Upper lobe of right lung (tissue), 1 donor: Measurements from ENCODE around the gene EDEM2. TPM values are rescaled to one million over a fixed set of nuclear protein-coding genes. Genes with fewer than 3 reads are reported as not detected.
"Not testable (repeated sequence)": the region's sequence is repeated elsewhere in the genome, so short reads cannot be mapped to it uniquely, and the experiment has no call there.

Source experiments
- ATAC-seq: fragments of 200-7000 bp; cut with Tn5 transposase; one replicate; pipeline ENCODE4 v1.9.1; 2020; ENCODE audit warnings: mild to moderate bottlenecking, moderate library complexity
- DNase-seq: peaks from one replicate; pipeline ENCODE4 v3.0.0-alpha.2; 2020
- H3K27ac ChIP-seq: fragments of 200-600 bp; one replicate; pipeline ENCODE4 v1.8.0; 2022
- H3K27me3 ChIP-seq: fragments of 200-600 bp; one replicate; pipeline ENCODE4 v1.8.0; 2022; ENCODE audit warnings: mild to moderate bottlenecking
- H3K36me3 ChIP-seq: fragments of 200-600 bp; one replicate; pipeline ENCODE4 v1.8.0; 2022
- H3K4me1 ChIP-seq: fragments of 200-600 bp; one replicate; pipeline ENCODE4 v1.8.0; 2022
- H3K4me3 ChIP-seq: fragments of 200-600 bp; one replicate; pipeline ENCODE4 v1.8.0; 2022; ENCODE audit warnings: mild to moderate bottlenecking
- H3K9me3 ChIP-seq: fragments of 200-600 bp; one replicate; pipeline ENCODE4 v1.8.0; 2022
- CTCF ChIP-seq: fragments of 200-600 bp; IDR thresholded peaks from one replicate; pipeline ENCODE4 v1.8.0; 2022; ENCODE audit warnings: antibody characterized with exemption
- intact Hi-C: fragments of 100-400 bp; cut with DNase I; formaldehyde crosslinking; loops from one replicate; pipeline ENCODE4 v1.11.0; 2022
- total RNA-seq: library from RNA; stranded (reverse); fragmentation: NEBNext Ultra II Directional; extraction: Animal tissue kit (Norgen Biotek cat#: 25700); gene quantifications from one replicate; pipeline ENCODE4 v1.2.1, GENCODE V29; 2021
- donor health status: DM: no; HTN: yes; CAD: no; lungs with severe emphysema.

EDEM2 gene
- total RNA-seq, 1 donor from 2014 or later: 39.2 TPM

- peak within 1 kb of the TSS; percentile 56 for H3K27ac ChIP-seq
- intact Hi-C loops: no loop called here
- ATAC-seq (peak; percentile 97), DNase-seq (peak; percentile 87)
- peak within 1 kb of the TSS; percentile 47 for H3K4me3 ChIP-seq
- peaks cover 4% of the 10 kb centered on the region for H3K36me3 ChIP-seq
- H3K4me1 ChIP-seq: peaks cover 16% of the 10 kb centered on the region
- H3K9me3 ChIP-seq: no peaks in the 10 kb centered on the region
- H3K27me3 ChIP-seq: no peaks in the 10 kb centered on the region
- no peak for TF ChIP-seq CTCF
Measured at GRCh38 chr20:35171753-35172433, 24.8 kb upstream of the EDEM2 start, which contains the start of gene PROCR. Gene PROCR (plus strand): TSS chr20:35172072. CDS start chr20:35172155, 83 bp downstream.

- no peak for DNase-seq
- H3K27me3 ChIP-seq: no peaks in the 10 kb centered on the region
- peaks cover 17% of the 10 kb centered on the region for H3K4me1 ChIP-seq
- peak overlapping the region; percentile 47 for H3K4me3 ChIP-seq
- no peak for TF ChIP-seq CTCF
- intact Hi-C loops: no loop called here
- no peak for ATAC-seq
- H3K9me3 ChIP-seq: no peaks in the 10 kb centered on the region
- peak overlapping the region; percentile 47 for H3K27ac ChIP-seq
- no peaks in the 10 kb centered on the region for H3K36me3 ChIP-seq
Measured at GRCh38 chr20:35171438-35171752, 24.3 kb upstream of the EDEM2 start.

GRCh38 chr20:35168701-35169409 lies 21.7 kb upstream of the EDEM2 start:
- ATAC-seq, H3K27me3 ChIP-seq, intact Hi-C loops, H3K4me3 ChIP-seq, H3K9me3 ChIP-seq, H3K27ac ChIP-seq, H3K36me3 ChIP-seq, DNase-seq: not testable (repeated sequence)
- H3K4me1 ChIP-seq: peaks cover 23% of the 10 kb centered on the region

GRCh38 chr20:35167787-35168186 lies 20.7 kb upstream of the EDEM2 start:
- intact Hi-C loops: no loop called here
- DNase-seq (no peak), ATAC-seq (no peak)
- H3K27ac ChIP-seq: no peak overlapping the region
- peaks cover 23% of the 10 kb centered on the region for H3K4me1 ChIP-seq
- no peak for TF ChIP-seq CTCF
- H3K9me3 ChIP-seq: no peaks in the 10 kb centered on the region
- no peaks in the 10 kb centered on the region for H3K27me3 ChIP-seq
- H3K4me3 ChIP-seq: no peak overlapping the region
- H3K36me3 ChIP-seq: no peaks in the 10 kb centered on the region

GRCh38 chr20:35166242-35166830 lies 19.2 kb upstream of the EDEM2 start:
- peaks cover 13% of the 10 kb centered on the region for H3K4me1 ChIP-seq
- intact Hi-C loops: no loop called here
- no peaks in the 10 kb centered on the region for H3K27me3 ChIP-seq
- TF ChIP-seq CTCF: no peak
- no peaks in the 10 kb centered on the region for H3K9me3 ChIP-seq
- ATAC-seq: peak; percentile 89
- DNase-seq: peak; percentile 67
- no peak overlapping the region for H3K4me3 ChIP-seq
- H3K27ac ChIP-seq: no peak overlapping the region
- no peaks in the 10 kb centered on the region for H3K36me3 ChIP-seq
